Suppressor macrophage (primary cell): ENCODE results near the gene CENPU.
"Not testable (repeated sequence)": the region's sequence is repeated elsewhere in the genome, so short reads cannot be mapped to it uniquely, and the experiment has no call there.

Experiments
- DNase-seq, 4 experiments: peaks; one replicate each; pipeline ENCODE4 v3.0.0-alpha.2; 2020 to 2022
- total RNA-seq, 17 experiments: gene quantifications; one replicate each; lab custom pipeline; 2026; ENCODE audit warnings: mixed read lengths in 6 of 17, inconsistent platforms in 3 of 17; lab: John Stamatoyannopoulos, UW

The CENPU gene, protein sequence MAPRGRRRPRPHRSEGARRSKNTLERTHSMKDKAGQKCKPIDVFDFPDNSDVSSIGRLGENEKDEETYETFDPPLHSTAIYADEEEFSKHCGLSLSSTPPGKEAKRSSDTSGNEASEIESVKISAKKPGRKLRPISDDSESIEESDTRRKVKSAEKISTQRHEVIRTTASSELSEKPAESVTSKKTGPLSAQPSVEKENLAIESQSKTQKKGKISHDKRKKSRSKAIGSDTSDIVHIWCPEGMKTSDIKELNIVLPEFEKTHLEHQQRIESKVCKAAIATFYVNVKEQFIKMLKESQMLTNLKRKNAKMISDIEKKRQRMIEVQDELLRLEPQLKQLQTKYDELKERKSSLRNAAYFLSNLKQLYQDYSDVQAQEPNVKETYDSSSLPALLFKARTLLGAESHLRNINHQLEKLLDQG
- 9.1 to 61.8 (median 30.0) reads per million in 17 experiments for total RNA-seq

DNA sequence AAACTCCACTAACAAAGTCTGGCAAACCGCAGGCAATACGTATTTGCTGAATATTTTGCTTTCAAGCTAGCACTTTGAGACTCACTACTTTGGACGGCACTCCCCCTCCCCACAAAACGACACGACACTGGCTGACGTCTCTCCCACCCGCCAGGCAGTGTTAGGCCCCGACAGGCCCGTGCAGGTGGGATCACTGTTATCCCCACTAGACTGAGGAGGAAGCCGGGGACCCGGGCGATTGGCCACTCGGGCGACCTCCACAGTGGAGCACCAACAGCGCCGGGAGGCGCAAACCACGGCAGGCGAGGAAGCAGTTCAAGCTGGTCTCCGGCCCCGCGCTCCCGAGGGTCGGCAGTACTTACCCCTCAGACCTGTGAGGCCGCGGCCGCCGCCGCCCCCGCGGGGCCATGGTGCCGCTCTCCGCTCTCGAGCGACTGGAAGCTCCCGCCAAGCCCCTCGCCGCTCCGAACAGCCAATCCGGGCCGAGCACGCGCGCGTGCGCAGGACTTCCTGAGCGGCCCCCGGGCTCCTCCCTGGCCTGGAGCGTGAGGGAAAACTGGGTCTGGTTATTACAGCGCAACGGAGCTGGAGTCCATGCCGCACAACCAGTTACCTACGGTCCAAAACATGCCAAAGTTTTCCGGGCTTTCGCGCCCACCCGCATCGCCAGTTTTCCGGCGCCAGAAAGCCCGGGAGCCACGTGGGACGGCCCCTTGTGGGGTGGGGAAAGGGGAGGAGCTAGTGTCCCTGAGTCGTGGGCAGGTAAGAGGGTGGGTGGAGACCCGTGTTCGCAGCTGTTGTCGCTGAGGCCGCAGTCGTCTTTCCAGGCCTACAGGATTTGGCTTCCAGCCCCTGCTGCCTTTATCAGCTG, at the start of gene CENPU:
Gene CENPU (minus strand): TSS at position 443 of the 871 bp plus-strand sequence. CDS start 34 bp downstream, at position 409.
- peak; percentile 98 for DNase-seq

DNA sequence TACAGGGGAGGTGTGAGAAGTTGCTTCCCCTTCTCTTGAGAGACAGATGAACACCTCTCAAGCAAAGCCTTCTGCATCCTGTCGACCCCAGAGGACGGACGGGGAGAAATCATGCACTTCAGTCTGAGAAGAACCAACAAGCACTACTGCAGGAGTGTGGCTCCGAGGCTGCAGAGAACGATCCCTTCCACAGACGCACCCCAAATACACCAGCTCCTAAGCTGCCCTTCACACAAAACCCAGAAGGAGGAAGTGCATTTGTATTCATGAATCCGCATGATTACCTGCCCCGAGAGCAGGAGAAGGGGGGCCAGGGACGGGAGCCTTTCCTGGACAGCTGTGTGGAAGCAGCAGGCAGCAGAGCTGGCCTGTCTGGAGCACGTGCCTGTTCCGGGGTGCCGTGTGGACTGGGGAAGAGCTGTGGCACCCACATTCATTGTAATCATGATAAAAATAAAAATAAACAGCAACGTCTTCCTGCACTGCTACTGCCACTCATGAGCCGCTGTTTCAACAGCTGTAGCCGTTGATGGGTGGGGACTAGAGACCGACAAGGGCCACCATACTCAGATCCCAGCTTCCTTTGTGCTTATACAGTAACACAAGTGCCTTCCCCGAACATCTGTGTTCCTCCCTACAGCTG, 49.0 kb upstream of the CENPU start:
- DNase-seq: peak; percentile 35 to 68 (median 49)

DNA sequence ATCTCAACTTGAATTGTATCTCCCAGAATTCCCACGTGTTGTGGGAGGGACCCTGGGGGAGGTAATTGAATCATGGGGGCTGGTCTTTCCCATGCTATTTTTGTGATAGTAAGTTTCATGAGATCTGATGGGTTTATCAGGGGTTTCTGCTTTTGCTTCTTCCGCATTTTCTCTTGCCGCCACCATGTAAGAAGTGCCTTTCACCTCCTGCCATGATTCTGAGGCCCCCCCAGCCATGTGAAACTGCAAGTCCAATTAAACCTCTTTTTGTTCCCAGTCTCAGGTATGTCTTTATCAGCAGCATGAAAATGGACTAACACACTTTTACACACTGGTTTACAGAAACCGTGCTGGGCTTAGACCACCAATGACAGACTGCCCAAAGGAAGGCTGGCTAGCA, 45.3 kb upstream of the CENPU start:
- DNase-seq: not testable (repeated sequence)

DNA sequence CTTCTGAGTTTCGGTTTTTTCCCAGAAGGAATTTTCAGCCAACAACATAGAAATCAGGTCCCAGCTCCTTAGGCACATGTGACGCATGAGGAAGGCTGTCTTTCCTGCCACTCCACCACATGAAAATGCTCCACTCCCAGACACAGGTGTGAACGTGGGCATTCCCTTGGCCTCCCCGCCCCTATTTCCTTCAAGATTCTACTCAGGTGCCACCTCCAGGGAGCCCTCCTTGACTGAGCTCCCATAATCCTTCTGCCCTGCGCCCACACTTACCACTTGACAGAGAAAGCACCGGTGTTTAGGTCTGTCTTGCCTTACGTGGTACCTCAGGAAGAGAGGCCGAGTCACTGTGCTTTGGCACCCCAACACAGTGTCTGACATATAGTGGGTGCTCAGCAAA, 44.4 kb upstream of the CENPU start:
- no peak for DNase-seq

DNA sequence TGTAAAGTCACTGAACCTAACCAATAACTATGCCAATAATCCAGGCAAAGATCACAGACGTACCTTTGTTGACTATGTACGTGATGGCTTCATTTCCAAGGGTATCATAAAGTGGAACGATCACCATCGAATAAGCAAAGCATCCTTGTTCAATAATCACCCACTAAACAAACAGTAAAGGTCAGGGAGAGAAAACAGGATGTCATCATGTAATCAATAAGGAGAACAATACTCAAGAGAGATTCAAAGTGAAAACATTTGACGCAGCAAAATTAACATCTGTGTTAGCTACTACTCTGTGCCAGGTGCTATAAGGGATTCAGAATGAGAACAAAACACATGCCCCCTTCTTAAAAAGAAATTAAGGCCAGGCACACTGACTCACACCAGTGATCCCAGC, 42.9 kb upstream of the CENPU start:
- no peak for DNase-seq

DNA sequence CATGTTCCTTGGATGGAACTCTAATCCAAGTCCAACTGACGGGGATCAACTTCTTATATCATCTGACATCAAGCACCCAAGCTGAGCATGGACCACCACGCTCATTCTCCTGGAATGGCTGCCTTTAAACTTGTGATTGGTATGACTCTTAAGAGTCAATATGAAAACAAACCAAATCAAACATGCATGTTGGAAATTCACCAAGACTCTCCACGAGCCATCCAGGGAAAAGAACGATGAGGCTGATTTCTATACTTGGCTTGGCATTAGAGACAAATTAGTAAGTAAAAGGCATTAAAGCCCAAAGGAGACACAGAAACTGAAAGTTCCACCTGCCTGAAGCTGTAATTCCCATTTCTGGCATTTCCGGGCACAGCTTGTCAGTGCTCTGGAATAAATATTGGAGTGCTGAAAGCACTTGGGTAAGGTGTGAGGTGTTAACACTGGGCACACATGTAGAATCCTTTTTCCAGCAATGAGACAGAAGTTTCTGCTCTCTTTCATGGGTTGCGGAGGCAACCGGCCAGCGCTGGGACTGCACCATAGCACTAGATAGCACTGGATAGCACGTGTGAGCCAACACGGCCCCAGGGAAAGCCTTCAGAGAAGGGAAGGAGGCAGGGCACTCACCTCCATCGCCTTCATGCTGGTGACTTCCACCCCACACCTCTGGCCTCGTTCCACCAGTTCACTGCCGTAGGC, 42.1 kb upstream of the CENPU start:
- no peak for DNase-seq

DNA sequence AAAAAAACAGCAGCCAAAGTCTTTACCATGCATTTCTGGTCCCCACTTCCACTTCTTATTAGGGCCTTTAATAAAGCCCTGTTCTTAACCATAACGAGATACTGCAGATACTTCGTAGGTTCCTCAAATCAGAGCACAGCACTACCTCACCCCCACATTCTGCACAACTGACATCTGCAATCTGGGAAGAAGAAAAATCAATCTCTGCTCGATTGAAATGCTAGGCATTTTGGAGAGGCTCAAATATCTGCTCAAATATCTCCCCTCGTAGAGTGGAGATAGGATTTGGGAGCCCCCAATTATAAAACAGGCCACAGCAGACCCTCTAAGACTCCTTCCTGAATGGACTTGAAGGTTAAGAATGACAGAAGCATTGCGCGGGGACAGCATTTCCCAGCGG, 40.3 kb upstream of the CENPU start:
- no peak for DNase-seq

DNA sequence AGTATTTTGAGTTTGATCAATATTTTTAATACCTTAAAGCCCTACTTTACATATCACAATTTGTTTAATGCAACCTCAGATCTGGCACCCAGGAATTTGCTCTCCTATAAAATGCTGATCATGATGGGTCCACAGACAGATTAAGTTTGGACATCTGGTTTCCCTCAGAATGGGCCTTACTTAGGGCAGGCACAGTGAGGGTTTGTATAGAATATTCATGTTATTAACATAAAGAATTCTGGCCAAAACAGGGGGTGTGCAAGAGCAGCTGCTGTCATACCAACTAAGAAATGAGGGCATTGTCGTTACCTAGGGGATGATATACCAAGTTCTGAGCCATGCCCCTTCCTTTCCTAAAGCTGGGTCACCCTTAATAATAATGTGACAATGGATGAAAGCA, 37.5 kb upstream of the CENPU start:
- DNase-seq: no peak

DNA sequence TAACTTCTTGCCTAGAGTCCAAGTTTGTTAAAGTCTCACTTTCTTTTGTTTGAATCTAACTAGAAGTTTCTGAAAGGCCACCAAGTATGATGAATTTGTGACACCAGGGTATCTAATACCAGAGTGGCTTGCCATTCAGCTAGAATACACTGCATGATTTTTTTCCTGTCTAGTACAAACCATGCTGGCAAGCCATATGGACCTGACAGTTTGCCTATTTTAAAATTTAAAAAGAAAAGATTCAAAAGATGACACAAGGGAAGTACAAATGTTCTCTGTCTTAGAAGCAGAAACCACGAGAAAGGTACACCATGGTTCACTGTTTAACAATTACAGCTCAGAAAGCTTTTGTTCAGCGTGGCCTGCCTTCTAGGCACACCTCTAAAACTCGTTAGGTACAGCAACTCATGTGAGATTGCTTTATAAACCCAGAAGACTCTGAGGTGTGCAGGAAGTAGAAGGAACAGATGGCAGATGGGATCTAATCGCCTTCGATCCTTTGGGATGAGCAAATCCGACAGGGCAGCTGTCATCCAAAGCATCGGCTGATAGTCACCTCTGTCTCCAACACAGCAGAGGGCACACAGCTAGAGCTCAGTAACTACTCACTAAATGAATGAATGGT, 35.4 kb upstream of the CENPU start:
- DNase-seq: no peak

DNA sequence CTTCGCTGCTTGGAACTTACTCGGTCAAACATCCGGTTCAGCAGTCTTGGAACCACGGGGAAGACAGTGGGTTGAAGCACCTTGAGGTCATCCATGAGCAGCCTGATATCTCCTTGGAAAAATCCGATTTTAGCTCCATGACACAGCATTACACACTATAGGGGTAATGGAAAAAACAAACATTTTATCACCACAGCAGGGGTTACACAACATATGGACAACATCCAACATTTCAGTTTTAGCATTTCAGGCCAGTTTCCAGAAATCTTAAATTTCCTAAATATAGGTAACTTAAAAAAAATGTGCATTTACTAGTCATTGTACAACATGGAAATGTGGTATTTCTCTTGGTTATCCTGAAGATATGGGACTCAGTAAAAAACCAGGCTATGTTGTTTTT, 34.4 kb upstream of the CENPU start:
- DNase-seq: no peak

DNA sequence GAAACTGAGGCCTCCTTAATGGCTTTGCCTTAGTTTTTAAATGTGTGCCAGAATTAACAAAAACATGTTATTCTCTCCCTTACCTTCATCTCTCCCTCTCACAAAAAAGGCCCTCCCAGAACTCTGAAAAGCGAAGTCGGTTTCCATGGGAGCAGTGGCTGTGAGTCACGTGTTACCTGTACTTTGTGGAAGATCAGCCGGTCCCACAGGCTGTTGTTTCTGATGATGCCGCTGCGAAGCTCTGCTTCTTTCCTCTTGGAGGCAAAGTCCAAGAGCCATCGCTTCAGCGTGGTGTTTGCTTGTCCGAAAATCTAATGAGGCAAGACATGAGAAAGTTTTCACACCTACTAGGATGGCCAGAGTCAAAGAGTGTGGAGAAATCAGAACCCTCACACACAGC, 32.5 kb upstream of the CENPU start:
- no peak for DNase-seq

DNA sequence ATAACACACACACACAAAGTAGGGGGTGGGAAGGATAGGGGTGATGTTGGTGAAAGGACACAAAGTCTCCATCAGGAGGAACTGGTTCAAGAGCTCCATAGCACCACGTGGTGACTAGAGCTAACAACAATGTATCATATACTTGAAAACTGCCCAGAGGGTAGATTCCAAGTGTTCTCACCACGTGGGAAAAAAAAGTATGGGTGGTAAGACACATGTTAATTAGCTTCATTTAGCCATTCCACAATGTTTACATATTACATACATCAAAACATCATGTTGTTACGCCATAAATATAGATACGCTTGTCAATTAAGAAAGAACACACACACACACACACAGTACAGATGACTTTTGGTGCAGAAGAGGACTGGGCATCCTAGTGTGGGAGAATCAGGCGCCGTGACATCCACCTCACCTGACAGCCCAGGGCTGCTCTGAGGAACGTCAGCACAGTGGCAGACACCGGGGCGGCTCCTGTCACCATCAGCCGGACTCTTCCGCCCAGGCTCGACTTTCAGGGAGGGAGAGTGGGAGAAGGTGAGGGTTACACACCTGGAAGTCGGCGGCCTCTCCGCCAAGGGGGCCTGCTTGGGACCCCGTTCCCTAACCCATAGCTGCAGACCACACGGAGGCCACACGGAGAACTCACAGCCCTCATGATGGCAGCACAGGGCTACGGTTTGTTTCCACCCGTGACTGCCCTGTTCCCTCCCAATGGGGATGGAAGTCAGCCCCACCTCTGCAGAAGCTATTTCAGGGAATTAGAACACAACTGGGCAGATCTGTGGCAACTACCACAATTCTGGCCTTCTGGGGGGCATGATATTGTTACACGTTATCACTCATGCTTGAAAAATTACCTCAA, 31.8 kb upstream of the CENPU start:
- no peak for DNase-seq

DNA sequence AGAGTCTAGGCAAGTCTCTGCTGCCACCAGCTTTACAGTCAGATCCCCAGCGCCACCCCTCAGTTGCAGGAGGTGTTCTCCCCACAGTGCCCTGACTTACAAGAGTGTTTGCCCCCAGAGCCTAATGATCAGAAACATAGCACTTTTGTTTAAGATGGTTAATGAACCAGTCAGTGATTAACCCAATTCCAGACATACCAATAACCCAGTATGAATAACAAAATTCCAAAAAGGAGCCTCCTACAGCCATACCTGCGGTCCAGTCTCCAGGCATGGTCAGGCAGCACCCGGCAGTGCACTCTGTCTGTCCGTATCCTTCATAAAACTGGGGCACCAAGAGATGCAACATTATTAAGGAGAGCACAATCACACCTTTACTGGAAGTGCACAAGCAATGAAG, 30.7 kb upstream of the CENPU start:
- DNase-seq: no peak

DNA sequence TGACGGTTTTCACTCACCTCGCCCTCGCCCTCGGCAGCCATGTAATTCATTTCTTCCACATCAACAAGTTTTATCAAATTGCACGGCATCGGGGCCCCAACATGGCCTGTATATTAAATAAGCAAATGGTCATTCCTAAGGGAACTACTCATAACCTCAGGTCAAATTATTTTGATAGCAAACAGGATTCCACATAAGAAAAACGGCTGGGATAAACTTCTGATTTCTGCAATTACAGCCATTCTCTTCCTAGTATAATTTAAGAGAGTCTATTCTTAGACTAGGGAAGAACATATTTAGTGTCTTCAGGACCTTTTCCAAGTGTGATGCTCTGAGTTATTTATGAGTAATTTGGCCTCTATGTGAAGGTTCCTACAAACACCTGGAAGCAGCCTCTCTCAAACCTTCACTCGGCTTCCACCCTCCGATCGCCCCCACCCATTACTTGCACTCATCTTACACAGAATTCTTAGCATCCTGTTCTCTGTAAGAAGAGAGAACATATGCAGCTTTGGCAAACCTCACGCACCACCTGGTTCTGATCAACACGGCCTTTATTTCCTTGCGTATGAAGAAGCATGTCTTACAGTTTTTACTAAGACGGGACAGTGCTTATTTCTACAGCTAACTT, 29.4 kb upstream of the CENPU start:
- DNase-seq: no peak

DNA sequence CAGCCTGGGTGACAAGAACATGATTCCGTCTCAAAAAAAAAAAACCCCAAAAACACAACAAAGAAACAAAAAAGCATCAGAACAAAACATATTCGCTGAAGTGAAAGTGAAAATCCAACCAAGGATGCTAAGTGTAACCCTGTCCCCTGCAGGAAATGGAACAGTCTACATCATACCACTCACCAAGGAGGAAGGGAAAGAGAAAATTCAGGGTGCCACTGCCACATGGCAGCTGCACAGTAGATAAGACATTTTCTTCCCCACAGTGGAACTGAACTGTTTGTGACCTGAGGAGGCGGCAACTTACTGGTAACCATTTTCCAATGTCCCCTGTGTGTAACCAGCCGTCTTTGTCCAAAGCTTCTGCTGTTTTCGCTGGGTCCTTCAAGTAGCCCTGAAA, 28.2 kb upstream of the CENPU start:
- no peak for DNase-seq

DNA sequence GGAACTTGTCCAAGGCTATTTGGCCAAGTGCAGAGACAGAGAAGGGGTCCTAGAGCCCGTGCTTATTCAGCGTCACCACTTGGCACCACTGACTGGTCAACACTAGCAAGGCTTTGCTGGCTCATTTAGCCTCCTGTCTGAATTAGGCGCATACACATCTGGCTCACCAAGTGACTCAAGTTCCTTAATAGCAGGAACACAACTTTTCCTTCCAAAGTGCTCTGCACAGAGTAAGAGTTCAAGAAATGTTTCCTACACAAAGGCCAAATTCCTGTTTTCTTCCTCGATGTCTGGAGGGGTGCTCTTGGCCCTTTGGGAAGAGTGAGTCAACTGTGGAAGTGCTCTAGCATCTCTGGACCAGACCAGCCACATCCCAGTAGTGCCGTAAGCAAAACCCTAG, 26.8 kb upstream of the CENPU start:
- no peak for DNase-seq

DNA sequence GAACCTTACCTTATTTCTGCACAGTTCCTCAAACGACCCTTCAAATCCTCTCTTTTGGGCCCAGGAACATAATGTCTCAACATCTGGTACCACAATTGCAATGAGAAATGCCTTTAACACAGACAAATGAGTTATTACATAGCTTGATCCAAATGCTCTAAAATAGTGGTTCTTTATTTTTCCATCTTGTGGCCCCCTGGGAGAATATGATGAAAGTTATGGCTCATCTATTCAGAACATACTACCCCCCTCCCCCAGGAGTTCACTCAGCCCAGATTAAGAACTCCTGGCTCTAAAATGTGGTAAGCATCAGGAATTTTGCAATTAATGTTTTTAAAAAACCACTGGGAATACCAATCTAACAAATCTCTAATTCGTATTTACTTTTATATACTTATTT, 23.9 kb upstream of the CENPU start:
- no peak for DNase-seq

DNA sequence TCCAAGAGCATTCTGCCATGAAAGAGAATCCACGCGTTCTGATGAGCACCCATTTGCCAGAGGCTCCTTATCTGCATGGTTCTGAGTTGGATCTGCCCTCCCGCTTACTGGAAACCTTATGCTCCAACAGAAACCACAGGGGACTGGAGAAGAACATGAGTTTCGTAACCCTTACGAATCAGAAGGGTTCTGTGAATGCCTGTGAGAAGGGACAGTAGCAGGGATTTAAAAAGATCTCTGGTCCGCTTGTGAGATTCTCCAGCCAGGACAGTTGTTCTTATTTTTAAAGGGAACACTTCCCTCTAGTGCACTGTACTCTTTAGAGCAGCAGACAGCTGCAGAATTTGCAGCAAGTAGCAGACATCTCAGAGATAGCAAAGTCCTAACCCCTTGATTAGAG, 22.5 kb upstream of the CENPU start:
- peak in 1 of 4 experiments; percentile 31 for DNase-seq

DNA sequence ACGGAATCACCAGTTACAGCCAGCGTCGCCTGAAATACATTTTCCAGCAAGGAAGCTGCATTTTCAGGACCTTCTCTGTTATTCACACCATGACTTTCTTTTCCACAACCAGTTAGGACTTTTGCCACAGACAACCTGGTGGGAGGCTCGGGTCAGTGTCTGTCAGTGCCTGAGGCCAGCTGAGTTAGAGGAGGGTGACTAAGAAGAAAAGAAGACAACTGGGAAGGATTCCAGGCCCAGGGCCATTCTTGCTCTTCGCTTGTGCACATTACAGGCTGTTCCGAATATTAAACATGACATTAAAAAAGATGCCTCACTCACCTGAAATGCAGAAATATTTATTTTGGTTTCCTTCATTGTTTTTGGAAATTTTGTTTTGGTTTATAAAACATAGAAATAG, 21.4 kb upstream of the CENPU start:
- no peak for DNase-seq

DNA sequence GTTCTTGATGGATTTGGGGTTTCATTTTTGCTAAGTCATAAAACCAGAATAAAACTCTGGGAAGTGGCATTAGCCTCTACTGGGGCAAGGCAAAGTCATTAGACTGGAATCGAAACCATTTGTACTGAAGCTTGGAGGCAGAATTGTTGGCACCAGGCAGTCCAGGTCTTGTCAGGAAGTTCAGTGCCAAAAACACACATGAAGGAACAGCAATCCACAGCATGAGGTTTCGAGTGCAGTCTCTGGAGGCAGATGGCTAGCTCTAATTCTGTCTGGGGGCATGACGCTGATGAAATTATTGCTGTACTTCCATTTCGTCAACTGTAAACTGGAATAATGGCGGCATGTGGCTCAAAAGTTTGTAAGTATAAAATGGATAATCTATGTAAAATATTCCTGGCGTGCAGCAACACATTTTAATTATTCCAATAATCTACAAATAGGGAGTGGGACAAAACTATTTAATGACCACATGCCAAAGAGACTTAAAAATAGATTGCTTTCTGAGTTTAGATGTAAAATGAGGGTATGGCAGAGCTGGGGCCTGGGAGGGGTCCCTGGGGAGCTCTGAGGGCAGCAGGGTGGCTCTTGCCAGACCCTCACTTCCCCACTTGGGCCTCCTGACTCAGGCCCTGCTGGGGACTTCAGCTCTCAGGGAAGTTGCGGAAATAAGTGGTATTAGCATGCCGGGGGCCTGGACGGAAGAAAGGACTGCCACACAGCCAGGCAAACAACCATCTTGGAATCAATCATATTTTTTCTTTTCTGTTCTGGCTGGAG, 18.8 kb upstream of the CENPU start:
- no peak for DNase-seq
